Fibroblast of gingiva (primary cell): Measurements from ENCODE around the gene MASP1.

Source experiments
- DNase-seq: peaks from one replicate; pipeline ENCODE4 v3.0.0-alpha.2; 2011; ENCODE audit warnings: low read depth

The MASP1 gene

GRCh38 chr3:187291512-187292132, at the start of gene MASP1:
Gene MASP1 (minus strand): TSS chr3:187291737. CDS start chr3:187291632, 105 bp downstream.
- DNase-seq, result peak; percentile 64

GRCh38 chr3:187340578-187340977, 49.0 kb upstream of the MASP1 start:
- no peak for DNase-seq

GRCh38 chr3:187336322-187336721, 44.8 kb upstream of the MASP1 start:
- no peak for DNase-seq

GRCh38 chr3:187334904-187335303, 43.4 kb upstream of the MASP1 start:
- DNase-seq, result no peak

GRCh38 chr3:187328691-187329090, 37.2 kb upstream of the MASP1 start:
- DNase-seq, result no peak

GRCh38 chr3:187327845-187328244, 36.3 kb upstream of the MASP1 start:
- DNase-seq, result no peak

- no peak for DNase-seq
Measured at GRCh38 chr3:187325632-187326031, 34.1 kb upstream of the MASP1 start.

- no peak for DNase-seq
Measured at GRCh38 chr3:187323091-187323490, 31.6 kb upstream of the MASP1 start.

GRCh38 chr3:187322291-187322690, 30.8 kb upstream of the MASP1 start:
- DNase-seq, result no peak

GRCh38 chr3:187321766-187322165, 30.2 kb upstream of the MASP1 start:
- DNase-seq, result no peak

GRCh38 chr3:187319699-187320302, 28.3 kb upstream of the MASP1 start:
- peak; percentile 51 for DNase-seq

GRCh38 chr3:187318819-187319616, 27.5 kb upstream of the MASP1 start:
- DNase-seq, result peak; percentile 71

- no peak for DNase-seq
Measured at GRCh38 chr3:187315872-187316271, 24.3 kb upstream of the MASP1 start.

- DNase-seq, result peak; percentile 80
Measured at GRCh38 chr3:187314176-187314575, 22.6 kb upstream of the MASP1 start.

- DNase-seq, result no peak
Measured at GRCh38 chr3:187310954-187311470, 19.5 kb upstream of the MASP1 start.

- DNase-seq, result no peak
Measured at GRCh38 chr3:187310226-187310625, 18.7 kb upstream of the MASP1 start.

GRCh38 chr3:187305881-187306280, 14.3 kb upstream of the MASP1 start:
- DNase-seq, result no peak

- no peak for DNase-seq
Measured at GRCh38 chr3:187299611-187300010, 8.1 kb upstream of the MASP1 start.

GRCh38 chr3:187296911-187297310, 5.4 kb upstream of the MASP1 start:
- DNase-seq, result no peak

- peak; percentile 69 for DNase-seq
Measured at GRCh38 chr3:187296058-187296457, 4.5 kb upstream of the MASP1 start.

GRCh38 chr3:187295316-187296034, 3.9 kb upstream of the MASP1 start:
- DNase-seq, result no peak
